ENCODE measurements around the gene TLE7. TPM values are rescaled to one million over a fixed set of nuclear protein-coding genes. Genes with fewer than 3 reads are reported as not detected.

Gene TLE7
- total and polyA plus RNA-seq, 2 of the 4 experiments (the other 2 are of a cell fraction), result not detected

- POLR2A ChIA-PET (ENCODE audit: unreplicated experiment), result interaction anchor here (0.6 kb wide), 1 partner anchor 787 kb away, joined by 3 read pairs; no protein-coding TSS in a partner anchor
- H3K4me1 ChIP-seq (ENCODE audit: control insufficient read depth, insufficient read depth, low read length), result peaks cover 6% of the 10 kb centered on the region
Measured at GRCh38 chr16:71460941-71461340, 19.1 kb upstream of the TLE7 start.

More at GRCh38 chr16:71460941-71461340, 19.1 kb upstream of the TLE7 start:
- H3K56ac ChIP-seq (ENCODE audit: extremely low read depth, insufficient read depth, low read length), result peak overlapping the region; percentile 38
- peak overlapping the region; percentile 37; the same call in 1 of the 2 replicates for H2BK20ac ChIP-seq (ENCODE audit: low read depth, low read length)
- WGBS, 2 experiments (ENCODE audit: extremely low coverage in 2 of 2, insufficient read length in 1 of 2), result no CpG with 5 or more reads among the region's 1 CpG
- H4K5ac ChIP-seq (ENCODE audit: low read depth, low read length), result no peak overlapping the region
- no peak overlapping the region for H3K14ac ChIP-seq (replicated peaks; ENCODE audit: low read depth, low read length)
- intact Hi-C loops (cut with micrococcal nuclease), result no loop called here
- ATAC-seq (ENCODE audit: low read depth), result no peak
- no peak overlapping the region for H4K91ac ChIP-seq (ENCODE audit: insufficient read depth, low read depth, low read length)
- BruUV-seq (replicated peaks), result no TSS peak
- CTCF ChIA-PET, result interaction anchor here (0.5 to 1.4 kb wide), 4 partner anchors 18 to 1080 kb away, joined by 3 to 5 read pairs (median 3); no protein-coding TSS in a partner anchor
- H2AK9ac ChIP-seq (replicated peaks; ENCODE audit: low read depth, low read length, poor library complexity), result no peak overlapping the region
- H3K9me3 ChIP-seq (ENCODE audit: control insufficient read depth, insufficient read depth, low read length), result no peaks in the 10 kb centered on the region
- no peak overlapping the region for H2AK5ac ChIP-seq (ENCODE audit: low read depth, low read length)
- no peak for TF ChIP-seq ELK1 (IDR thresholded peaks at IDR 0.05; ENCODE audit: borderline replicate concordance, low read depth, low read length)
- TF ChIP-seq NFE2L2 (IDR thresholded peaks at IDR 0.05; ENCODE audit: low read depth, low read length), result no peak
- TF ChIP-seq CTCF (conservative IDR thresholded peaks at IDR 0.05; ENCODE audit: low read depth, low read length), result no peak
- TF ChIP-seq CEBPB (IDR thresholded peaks at IDR 0.05; ENCODE audit: low read depth, low read length), result no peak
- TF ChIP-seq USF2 (IDR thresholded peaks at IDR 0.05; ENCODE audit: low read depth, low read length), result no peak
- TF ChIP-seq POLR2A (IDR thresholded peaks at IDR 0.05; ENCODE audit: low read depth, low read length), result no peak
- no peak for TF ChIP-seq MAZ (IDR thresholded peaks at IDR 0.05; ENCODE audit: borderline replicate concordance, low read depth, low read length)
- TF ChIP-seq RFX5 (IDR thresholded peaks at IDR 0.05; ENCODE audit: low read depth, low read length), result no peak
- no peak for TF ChIP-seq MAFK (IDR thresholded peaks at IDR 0.05; ENCODE audit: low read depth, low read length)
- no peak for TF ChIP-seq RAD21 (IDR thresholded peaks at IDR 0.05; ENCODE audit: low read length)
- H3K9ac ChIP-seq (ENCODE audit: low read depth, low read length), result 0 out of 2 replicates have a peak overlapping the region, but pooled peaks have one; percentile 12
- in situ Hi-C loops (cut with MboI; ENCODE audit: low sequenced_read_pairs), result no loop called here
- H4K8ac ChIP-seq (ENCODE audit: low read depth in 2 of 2, low read length in 2 of 2), result peak overlapping the region; percentile 82 to 97; a peak in 2 of 4 replicates
- peak overlapping the region; percentile 11; the same call in 1 of the 2 replicates for H3K4me3 ChIP-seq (ENCODE audit: insufficient read depth, low read depth, low read length)
- H3K27ac ChIP-seq (ENCODE audit: insufficient read depth, low read length), result peak overlapping the region; percentile 32; the same call in 1 of the 2 replicates
- no peaks in the 10 kb centered on the region for H3K27me3 ChIP-seq (ENCODE audit: control insufficient read depth, insufficient read depth, low read length)
- no peak overlapping the region for H3K4ac ChIP-seq (ENCODE audit: low read depth, low read length)
- H4K20me1 ChIP-seq (ENCODE audit: insufficient read depth, low read length), result peaks cover 4% of the 10 kb centered on the region; the same call in 1 of the 2 replicates
- no peak overlapping the region for H2BK120ac ChIP-seq (ENCODE audit: low read depth, low read length)
- H2BK5ac ChIP-seq (ENCODE audit: low read depth, low read length, poor library complexity, severe bottlenecking), result peak overlapping the region; percentile 90
- H2BK15ac ChIP-seq (ENCODE audit: low read depth, low read length), result no peak overlapping the region
- H3K23ac ChIP-seq (ENCODE audit: low read depth, low read length), result no peak overlapping the region
- peaks cover 9% of the 10 kb centered on the region for H3K36me3 ChIP-seq (ENCODE audit: control insufficient read depth, insufficient read depth, low read length)
- H2AFZ ChIP-seq (replicated peaks; ENCODE audit: low read length, poor library complexity), result no peak overlapping the region
- dilution Hi-C loops (cut with HindIII; ENCODE audit: low sequenced_read_pairs, unreplicated experiment), result no loop called here
- peaks cover 16 to 48% of the 10 kb centered on the region in 2 experiments for H3K79me1 ChIP-seq (ENCODE audit: low read depth in 1 of 2, low read length in 2 of 2)
- peak overlapping the region; percentile 78; the same call in 1 of the 2 replicates for H3K4me2 ChIP-seq (ENCODE audit: low read depth, low read length)
- 0 out of 2 replicates have a peak, but pooled peaks cover 3% of the 10 kb centered on the region for H3K9me1 ChIP-seq (ENCODE audit: insufficient read depth, low read length)
- DNase-seq, result no peak
- no peak overlapping the region for H3K18ac ChIP-seq (ENCODE audit: low read depth, low read length)
